ENCODE data around the gene PKNOX2.
A peak's percentile ranks its signal among the peaks of the same experiment; 100 is the strongest.

The PKNOX2 gene

DNA sequence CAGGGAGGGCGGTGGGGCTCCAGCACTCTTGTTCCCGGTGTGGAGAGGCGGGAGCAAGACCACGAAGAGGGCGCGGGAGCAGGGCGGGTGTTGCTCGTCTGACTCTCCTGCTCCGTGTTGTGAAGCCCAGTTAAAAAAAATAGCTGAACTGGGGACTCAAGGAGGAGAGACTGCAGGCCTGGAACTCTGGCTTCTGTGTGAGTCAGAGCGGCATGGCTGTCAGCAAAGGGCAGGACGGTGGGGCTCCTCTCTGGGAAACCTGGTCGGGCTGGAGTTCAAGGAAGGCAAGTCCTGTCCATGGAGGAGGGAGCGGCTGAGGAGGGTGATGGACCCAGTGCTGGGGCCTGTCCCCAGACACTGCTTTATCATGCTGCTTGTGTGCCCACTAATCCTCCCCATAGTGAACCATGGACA is 179.2 kb downstream of the PKNOX2 start:
- no peak for DNase-seq

DNA sequence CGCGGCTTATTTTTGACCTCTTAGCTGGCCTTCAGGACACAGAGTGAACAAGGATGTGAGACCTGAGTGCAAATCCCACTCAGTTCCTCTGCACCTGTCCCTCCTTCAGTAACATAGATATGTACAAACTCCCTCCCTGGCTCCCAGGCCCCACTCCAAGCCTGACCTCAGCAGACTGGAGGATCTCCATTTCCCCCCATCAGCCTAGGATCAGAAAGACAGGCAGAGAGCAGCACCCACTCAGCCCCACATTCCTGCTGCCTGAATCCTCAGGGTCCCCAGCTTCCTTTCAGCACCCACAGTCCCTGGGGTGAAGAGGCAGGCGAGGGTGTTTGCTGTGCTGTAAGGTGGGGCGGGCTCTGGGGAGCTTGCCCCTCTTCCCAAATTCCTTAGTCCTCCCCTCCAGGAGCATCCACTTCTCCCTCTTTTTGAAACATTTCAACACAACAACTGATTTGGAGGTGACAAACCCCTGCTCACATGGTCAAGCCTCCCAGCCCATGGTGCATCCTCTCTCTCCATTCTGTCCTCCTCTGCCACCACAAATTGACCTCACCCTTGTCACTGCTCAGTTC is 180.4 kb downstream of the PKNOX2 start:
- DNase-seq: no peak

DNA sequence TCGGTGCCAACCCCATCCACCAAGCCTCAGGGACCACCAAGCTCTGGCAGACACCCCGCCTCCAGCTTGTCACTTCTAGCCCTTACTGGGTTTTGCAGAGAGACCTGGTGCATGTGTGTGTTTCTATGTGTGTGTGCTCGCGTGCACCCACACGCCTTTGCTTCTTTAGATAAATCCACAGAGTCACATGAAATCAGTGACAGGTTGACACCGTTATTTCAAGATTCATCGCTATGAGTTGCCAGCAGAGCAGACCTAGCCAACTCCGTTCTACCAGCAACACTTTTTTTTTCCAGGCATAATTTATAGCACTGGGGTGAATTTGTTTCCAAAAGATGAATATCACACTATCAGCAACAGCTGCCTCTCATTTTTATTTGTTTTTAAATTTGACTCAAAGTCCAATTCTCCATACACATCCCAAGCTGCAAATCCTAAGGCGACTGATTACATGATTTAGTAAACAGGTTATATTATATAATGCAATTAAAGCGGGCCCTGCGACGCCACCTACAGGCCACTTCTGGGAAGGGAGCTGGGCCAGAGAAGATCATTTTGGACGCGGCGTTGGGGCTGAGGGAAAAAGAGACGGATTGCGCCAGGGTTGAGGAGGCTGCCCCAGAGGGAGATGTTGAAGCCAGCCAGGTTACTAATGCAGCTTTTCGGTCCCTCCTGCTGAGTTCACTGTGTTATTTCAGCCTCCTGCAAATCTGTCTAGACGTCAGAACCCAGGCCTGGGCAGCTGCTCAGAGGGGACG is 181.0 kb downstream of the PKNOX2 start:
- DNase-seq: peak; percentile 41

DNA sequence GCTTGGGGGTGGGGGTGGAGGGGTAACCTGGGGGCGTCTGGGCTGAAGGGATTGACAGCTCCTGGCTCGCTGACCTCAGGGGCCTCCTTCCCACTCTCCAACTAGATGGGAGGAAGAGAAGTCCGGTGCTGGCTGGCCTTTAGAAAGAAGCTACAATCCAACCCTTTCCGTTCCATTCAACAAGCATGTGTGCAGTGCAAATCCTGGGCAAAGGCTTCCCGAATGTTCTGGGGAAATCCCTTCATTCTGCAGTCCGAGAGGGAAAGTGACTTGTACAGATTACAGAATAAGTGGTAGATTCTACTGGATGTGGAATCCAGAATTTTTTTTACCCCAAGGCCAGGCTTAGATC is 181.6 kb downstream of the PKNOX2 start:
- no peak for DNase-seq

DNA sequence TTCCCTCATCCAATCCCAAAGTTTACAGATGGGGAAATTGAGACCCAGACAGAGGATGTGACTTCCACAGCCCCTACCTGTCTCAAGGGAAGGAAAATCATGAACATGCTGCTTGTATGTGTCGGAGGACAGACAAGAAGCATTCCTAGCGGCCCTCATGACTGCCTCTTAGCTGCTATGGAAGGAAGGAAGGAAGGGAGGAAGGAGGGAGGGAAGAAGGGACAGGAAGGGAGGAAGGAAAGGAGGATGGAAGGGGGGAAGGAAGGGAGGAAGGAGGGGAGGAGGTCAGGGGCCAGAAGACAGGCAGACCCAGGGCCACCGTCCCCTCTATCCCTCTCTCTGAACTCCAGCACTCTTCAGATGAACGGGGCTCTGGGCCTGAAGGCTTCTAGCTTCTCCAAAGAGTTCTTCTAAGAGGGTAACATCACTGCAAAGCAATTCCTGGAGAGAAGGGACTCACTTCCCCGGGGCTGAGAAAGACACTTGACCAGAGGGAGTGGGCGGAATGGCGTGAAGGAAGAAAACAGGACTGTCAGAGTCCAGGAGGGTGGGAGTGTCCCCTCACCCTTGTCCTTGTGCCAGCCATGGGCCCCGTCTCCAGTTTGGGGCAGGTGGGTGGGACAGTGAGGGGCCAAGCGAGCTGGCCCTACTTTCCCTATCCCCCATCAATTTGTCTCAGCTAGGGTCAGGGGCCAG is 182.2 kb downstream of the PKNOX2 start:
- no peak for DNase-seq

DNA sequence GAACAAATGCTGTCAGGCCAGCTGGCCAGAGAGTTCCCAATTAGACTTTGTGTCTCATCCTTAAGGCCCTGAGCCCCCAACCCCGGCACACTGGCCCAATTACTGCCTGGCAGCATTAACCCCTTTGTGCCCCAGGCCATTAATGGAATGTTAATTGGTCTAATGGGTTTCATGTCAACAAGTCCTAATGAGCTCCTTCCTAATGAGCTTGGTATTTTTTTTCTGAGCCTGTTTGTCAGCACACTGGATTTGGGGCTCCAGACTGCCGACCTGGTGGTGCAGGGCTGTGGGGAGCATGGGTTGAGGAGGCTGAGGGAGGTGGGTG is 182.7 kb downstream of the PKNOX2 start:
- no peak for DNase-seq

DNA sequence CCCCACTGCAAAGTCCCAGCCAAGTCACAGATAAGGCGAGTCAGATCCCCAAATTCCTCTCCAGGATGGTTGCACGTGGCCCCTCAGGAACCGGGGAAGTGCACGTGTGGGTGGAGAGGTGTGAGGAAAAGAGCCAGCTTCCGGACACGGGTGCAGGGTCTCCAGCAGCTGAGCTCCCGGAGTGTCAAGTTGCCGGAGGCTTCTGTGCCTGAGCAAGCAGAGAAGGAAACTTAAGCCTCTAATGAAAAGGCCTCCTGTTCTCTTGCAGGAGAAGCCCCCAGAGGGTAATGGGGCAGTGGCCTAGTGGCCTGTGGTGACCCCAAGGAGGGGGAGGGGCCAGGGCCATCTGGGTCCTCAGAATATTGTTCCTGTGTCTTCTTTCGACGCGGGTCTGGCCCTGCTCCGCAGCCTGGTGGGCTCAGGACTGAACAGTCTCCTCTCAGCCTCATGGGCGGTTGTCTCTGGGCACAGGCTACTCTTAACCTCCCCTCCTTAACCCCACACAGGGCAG is 183.6 kb downstream of the PKNOX2 start:
- DNase-seq: no peak

DNA sequence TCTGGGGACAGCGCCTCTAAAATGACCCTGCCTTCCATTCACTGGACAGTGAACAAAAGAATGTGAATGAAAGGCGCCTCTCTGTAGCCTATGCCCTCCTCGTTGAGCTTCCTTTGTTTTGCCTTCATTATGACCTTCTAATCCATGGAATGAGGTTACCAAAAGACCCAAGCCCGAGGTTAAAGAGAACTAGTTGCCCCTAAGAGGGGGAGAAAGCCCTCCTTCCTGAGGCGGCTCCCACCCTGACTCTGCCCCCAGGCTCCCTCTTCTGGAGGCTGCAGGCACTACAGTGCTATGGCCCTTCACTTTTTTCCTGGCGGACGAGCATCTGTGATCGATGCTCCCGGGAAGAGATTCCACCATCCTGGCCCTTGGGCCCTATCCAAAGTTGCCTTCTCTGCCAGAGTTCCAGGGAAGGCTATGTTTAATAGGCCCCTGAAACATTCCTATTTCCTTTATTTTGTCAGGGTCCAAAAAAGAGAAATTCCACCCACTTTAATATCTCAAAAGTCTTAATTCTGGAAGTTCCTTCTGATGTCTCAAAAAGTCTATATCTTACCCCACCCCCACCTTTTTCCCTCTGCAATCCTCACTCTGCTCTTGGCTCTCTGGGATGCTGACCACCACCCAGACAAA is 184.2 kb downstream of the PKNOX2 start:
- peak; percentile 53 for DNase-seq

DNA sequence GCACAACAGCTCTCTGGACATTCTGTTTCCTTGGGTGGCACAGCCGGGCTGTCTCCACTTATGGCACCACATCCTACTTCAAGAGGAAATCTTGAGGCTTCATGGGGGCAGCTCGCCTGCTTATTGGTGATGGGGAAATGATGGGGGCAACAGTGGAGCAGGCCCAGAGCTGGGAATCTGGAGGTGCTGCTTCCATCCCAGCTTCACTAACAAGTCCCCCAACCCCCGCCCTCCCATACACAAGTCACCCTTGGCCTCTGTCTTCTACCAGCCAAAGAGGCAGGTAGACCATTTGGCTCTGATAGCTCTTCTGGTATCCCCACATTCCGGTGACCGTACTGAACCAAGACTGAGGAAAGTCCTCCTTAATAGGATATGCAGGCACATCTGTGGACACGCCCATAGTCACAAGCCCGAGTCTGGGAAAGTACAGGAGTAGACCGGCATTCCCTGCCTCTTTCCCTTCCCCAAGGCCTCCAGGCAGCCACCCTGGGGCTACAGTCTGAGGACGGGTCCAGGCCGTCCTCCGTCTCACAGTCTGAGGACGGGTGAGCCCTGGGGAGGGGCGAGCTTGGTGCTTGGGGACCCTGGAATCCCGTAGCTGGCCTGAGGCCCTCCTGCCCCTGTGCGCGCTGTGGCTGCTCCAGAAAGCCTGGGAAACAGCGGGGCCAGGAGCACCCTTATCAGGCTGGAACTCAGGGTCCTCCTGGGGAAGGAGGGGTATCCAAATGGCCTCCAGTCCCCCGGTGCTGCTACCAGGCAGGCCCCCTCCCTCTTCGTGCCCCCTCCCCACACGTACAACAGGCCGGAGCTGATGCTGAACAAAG is 185.9 kb downstream of the PKNOX2 start:
- no peak for DNase-seq

DNA sequence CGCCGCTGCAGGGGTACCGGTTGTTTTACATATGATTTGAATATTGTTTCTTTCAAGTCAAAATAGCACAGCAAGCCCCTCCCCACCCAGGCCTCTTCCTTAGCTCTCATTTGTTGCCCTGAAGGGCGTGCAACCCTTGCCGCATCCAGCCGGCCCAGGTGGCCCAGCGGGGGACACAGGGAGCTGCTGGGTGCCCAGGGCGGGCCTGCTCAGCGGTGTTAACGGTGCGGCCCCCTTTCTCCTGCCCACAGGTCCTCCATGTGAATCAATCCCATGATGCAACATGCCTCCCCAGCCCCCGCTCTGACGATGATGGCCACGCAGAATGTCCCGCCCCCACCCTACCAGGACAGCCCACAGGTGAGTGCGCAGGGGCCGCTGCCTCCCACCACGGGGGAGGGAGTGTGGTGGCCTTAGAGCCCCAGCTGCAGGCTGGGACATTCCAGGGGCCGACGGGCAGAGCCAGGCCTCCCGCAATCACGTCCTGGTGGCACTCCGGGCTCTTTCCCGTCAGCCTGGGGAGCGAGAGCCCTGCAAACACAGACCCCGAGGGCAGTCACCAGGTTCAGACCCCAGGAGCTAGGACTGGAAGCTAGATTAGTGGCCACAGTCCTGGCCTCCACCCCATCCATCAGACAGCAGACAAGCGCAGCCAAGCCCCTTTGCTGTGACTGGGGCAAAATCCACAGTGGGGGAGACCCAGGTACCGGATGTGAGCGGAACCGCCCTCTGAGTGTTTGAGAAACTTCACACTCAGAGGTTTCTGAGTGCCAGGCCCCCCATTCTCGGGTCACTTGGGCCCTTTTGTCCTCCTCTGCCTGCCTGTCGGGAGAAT is 186.7 kb downstream of the PKNOX2 start:
- no peak for DNase-seq

DNA sequence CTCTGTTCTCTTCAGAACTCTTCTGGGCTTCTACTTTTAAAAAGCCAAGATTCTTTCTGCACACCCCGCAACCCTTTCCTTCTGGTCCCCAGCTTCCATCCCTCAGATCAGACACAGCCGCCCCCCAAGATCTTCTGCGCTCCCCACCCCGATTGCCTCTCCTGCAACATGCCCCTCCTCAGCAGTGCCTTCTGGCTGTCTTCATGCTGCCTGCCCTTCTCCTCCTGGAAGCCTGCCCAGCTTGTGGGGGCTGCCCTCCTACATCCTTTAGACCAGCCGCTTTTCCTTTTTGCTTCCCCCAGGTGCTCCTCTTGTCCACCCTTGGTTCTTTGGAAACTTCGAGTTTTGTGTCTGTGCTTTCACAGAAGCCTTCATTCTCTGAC is 187.3 kb downstream of the PKNOX2 start:
- DNase-seq: no peak

DNA sequence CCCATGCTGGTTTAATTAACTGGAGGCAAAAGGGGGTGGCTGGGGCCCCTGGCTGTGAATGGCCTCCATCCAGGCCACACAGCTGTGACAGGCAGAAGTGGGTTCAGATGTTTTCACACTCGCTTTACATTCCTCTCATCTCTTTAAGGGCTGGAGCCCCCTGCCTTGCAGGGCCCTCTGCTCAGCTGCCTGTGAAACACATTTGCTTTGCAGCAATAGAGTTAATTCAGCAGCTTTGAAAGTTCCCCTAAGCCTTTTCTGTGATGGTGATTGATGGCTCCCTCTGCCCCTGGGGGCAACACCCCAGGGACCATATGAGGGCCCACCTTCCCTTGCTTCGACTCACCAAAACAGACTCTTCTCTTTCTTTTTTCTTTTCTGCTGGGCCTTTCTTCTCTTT is 192.2 kb downstream of the PKNOX2 start:
- DNase-seq: no peak

DNA sequence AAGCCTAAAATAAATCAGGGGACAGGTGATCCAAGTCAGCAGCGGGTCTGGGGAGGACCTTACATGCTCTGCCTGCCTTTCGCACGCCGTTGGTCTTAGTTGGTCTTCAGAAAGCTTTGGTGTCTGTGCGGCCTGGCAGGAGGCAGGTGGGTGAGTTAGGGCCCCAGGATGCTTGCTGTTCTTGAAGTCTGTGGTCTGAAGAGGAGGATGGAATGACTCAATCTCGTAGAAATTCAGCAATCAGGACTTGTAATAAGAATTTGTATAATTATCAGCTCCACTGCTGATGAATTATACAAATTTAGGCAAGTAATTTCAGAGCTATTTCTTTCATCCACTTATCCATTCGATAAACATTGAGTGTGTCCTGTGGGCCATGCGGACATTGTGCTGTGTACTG is 193.0 kb downstream of the PKNOX2 start:
- no peak for DNase-seq

DNA sequence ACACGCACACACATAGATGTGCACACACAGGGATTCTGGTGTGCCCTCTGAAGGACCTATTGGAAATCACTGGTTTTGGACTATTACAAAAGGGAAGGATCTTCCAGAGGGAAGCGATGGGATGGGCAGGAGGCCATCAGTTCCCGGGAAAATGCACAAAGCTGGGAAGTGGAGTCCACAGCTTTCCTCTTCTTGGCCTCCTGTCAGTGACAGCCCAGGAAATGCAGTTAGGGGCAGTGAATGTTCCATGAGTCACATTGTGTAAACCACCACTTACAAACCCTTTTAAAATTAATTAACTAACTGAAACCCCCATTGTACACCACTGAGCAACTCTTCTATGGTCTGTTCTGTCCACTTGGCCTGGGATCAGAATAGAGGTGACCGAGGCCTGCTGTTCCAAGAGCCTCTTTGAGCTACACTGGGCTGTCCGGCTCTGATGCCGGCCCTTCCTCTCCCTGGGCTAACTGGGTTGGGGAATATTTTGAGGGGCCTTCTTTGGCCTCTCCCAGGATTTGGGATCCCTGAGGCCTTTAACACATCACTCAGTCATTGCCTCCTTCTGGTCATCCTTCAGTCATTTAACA is 193.8 kb downstream of the PKNOX2 start:
- DNase-seq: no peak

DNA sequence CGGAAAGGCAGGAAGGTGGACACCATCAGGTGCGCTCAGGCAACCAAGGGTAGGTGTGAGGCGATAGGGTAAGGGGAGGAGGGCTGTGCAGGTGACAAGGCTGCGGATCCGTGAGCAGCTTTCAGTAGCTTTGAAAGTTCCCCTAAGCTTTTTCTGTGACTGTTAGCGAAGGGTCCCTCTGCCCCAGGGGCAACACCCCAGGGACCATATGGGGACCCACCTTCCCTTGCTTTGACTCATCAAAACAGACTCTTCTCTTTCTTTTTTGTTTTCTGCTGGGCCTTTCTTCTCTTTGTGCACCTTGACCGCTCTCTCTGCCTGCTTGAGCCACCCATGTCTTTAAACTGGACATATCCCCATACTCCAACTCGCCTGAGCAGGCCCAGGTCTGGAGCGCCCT is 194.6 kb downstream of the PKNOX2 start:
- no peak for DNase-seq

DNA sequence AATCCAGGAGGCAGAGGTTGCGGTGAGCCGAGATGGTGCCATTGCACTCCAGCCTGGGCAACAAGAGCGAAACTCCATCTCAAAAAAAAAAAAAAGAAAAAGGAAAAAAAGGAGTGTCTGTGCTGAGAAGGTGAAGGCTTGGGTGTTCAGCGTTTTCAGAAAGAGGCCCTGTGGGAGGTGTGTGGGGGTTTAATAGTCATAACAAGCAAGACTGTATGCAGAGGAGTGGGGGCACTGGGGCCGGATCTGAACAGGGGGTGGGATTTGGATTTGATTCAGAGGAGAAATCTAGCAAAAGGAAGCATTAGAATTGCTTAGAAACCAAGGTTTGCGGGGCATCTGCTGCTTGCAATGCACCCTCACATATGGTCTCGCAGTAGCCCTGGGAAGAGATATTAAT is 195.5 kb downstream of the PKNOX2 start:
- no peak for DNase-seq

DNA sequence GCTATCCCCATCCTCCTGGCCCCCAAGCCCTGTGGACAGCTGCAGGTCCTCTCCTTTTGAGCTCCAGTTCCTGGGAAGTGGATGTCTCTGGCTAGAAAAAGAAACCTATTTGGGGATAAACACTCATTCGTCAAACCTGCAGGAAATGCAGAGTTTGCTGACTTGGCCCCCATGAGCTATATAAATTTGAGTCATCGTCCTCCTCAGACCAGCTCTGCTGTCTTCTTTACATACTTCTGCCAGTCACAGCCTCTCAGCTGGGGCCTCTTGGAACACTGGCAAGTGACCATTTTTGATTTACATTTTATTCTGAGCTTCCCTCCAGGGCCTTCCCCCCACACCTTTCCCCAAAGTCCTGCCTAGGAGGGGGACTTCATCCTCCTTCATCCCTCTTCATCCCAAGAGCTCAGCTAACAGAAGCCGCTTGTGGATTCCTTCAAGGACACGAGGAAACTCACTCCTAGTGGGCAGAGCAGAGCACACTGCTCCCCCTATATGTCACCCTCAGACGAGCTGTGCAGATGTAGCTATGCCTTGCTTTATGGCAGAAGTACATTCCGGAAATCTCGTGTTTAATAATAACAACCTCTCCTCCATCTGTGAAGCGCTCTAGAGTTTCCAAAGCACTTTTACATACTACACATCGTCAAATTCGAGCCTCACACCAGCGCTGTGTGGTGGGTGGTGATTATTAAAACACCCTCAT is 199.7 kb downstream of the PKNOX2 start:
- DNase-seq: no peak

DNA sequence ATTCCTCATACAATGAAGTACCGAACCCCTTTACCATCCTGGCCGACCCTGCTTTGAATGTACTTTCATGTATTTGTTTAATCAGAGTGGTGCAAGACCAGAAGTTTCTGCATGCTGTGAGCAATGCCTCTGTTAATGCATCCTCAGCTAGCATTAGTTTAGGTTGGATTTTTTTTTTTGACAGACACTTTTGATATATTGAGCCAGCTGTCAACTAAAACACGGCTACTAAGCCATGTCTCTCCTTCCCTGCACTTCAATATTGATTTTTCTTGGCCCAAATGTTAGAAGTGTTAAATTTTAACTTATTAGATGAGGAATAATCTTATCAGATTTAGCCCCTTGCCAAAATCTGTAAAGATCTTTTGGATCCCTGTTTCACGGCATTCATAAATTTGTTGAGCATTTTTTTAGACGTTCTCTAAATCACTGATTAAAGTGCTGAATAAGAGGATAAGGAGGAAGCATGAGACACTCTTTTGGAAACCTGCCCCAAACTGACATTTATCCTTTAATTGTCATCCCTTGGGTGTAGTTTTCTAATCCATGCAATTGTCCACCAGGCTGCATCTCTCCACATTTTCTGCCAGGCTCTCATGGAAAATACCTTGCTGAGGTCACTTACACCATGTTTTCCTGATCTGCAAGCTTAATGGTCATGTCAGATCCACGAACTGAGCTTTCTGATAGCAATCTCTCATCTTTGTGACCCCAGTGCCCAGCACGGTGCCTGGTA is 200.8 kb downstream of the PKNOX2 start:
- no peak for DNase-seq

DNA sequence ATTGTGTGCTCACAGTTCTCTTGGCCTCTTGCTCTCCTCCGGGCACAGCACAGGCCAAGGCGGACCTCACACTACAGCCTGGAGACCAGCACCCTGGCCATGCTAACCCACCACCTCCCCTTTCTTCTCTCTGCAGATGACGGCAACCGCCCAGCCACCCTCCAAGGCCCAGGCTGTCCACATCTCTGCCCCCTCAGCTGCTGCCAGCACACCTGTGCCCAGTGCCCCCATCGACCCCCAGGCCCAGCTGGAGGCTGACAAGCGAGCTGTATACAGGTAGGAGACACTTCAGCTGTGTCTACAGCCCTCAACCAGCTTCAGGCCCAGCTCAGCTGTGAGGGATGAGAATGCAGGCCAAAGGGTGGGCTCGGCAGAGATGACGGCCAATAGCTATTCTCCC is 203.2 kb downstream of the PKNOX2 start:
- DNase-seq: no peak

DNA sequence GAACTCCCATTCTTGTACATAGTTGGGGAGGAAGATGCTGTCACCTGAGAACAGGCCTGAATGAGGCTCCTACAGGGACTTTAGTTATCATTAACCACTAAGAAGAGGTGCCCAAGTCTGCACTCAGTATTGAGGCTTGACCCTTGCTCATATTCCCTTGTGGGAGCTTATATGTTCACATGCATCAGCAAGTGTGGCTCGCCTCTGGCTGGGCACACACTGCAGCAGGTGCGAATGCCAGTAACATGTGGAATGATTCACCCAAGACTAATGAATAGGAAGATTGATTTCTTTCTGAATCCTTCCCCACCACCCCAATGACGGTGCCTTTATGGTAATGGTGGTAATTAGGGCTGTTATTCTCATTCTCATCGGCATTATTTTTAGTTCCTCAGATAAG is 204.2 kb downstream of the PKNOX2 start:
- no peak for DNase-seq

Measured in activated CD4-positive, CD25-positive, alpha-beta regulatory T cell treated with anti-CD3 and anti-CD28 coated beads, Interleukin-2, amount 50 U/mL, for 72 hours (primary cell).